IMR-90 (cell line): ENCODE measurements around the gene ACADS. TPM values are rescaled to one million over a fixed set of nuclear protein-coding genes. Genes with fewer than 3 reads are reported as not detected.

Experiments used
- ATAC-seq: fragments of 200-7000 bp; cut with Tn5 transposase; 2 replicates; pipeline ENCODE4 v1.9.1; 2020; ENCODE audit warnings: low read depth, mild to moderate bottlenecking, moderate library complexity
- BruUV-seq: library from RNA; stranded (reverse); fragments of 400-500 nt; replicated peaks from 2 replicates; lab custom pipeline; 2021; lab: Mats Ljungman, UMichigan
- CTCF ChIA-PET: fragments of 300-600 bp; formaldehyde crosslinking; extraction: SDS; loops from one replicate; lab custom pipeline; 2021; ENCODE audit warnings: antibody characterized with exemption; lab: Yijun Ruan, JAX
- POLR2A ChIA-PET: fragments of 300-600 bp; sonication (Branson Sonifier 250); formaldehyde crosslinking; loops from one replicate; lab custom pipeline; 2022; ENCODE audit warnings: antibody characterized with exemption; ENCODE audit not compliant: unreplicated experiment; lab: Charles Lee
- DNase-seq: peaks from one replicate; pipeline ENCODE4 v3.0.0; 2013
- H2AFZ ChIP-seq: replicated peaks from 2 replicates; pipeline ENCODE3; 2013; ENCODE audit warnings: low read length, mild to moderate bottlenecking; ENCODE audit not compliant: poor library complexity
- H2AK5ac ChIP-seq: 2 replicates; pipeline ENCODE4 v1.6.1; 2013; ENCODE audit warnings: low read depth, low read length, inconsistent platforms
- H2AK9ac ChIP-seq: replicated peaks from 2 replicates; pipeline ENCODE3; 2013; ENCODE audit warnings: mild to moderate bottlenecking, low read depth, low read length, moderate library complexity; ENCODE audit not compliant: poor library complexity
- H2BK120ac ChIP-seq: 2 replicates; pipeline ENCODE4 v1.6.1; 2013; ENCODE audit warnings: low read depth, low read length, inconsistent platforms
- H2BK15ac ChIP-seq: 3 replicates; pipeline ENCODE4 v1.6.1; 2013; ENCODE audit warnings: low read depth, low read length, inconsistent platforms
- H2BK20ac ChIP-seq: 2 replicates; pipeline ENCODE4 v1.6.1; 2013; ENCODE audit warnings: low read depth, mild to moderate bottlenecking, inconsistent platforms, low read length, moderate library complexity
- H2BK5ac ChIP-seq: 2 replicates; pipeline ENCODE4 v1.6.1; 2013; ENCODE audit warnings: mild to moderate bottlenecking, low read depth, low read length, inconsistent platforms; ENCODE audit not compliant: poor library complexity, severe bottlenecking
- H3K14ac ChIP-seq: replicated peaks from 2 replicates; pipeline ENCODE4 v1.6.1; 2013; ENCODE audit warnings: low read depth, low read length, inconsistent platforms
- H3K18ac ChIP-seq: 2 replicates; pipeline ENCODE4 v1.6.1; 2013; ENCODE audit warnings: low read depth, low read length, control low read depth
- H3K23ac ChIP-seq: 2 replicates; pipeline ENCODE4 v1.6.1; 2013; ENCODE audit warnings: low read depth, low read length, inconsistent platforms
- H3K27ac ChIP-seq: 2 replicates; pipeline ENCODE4 v1.5.1; 2013; ENCODE audit warnings: mild to moderate bottlenecking, control low read depth, low read length; ENCODE audit not compliant: insufficient read depth
- H3K27me3 ChIP-seq: 2 replicates; pipeline ENCODE4 v1.6.1; 2013; ENCODE audit warnings: low read length; ENCODE audit not compliant: control insufficient read depth, insufficient read depth
- H3K36me3 ChIP-seq: 2 replicates; pipeline ENCODE4 v1.6.1; 2013; ENCODE audit warnings: low read length, mixed read lengths; ENCODE audit not compliant: control insufficient read depth, insufficient read depth
- H3K4ac ChIP-seq: 2 replicates; pipeline ENCODE4 v1.6.1; 2013; ENCODE audit warnings: low read depth, low read length, inconsistent platforms
- H3K4me1 ChIP-seq: 2 replicates; pipeline ENCODE4 v1.6.1; 2013; ENCODE audit warnings: low read length, mixed read lengths; ENCODE audit not compliant: control insufficient read depth, insufficient read depth
- H3K4me2 ChIP-seq: 2 replicates; pipeline ENCODE4 v1.6.1; 2013; ENCODE audit warnings: low read depth, mild to moderate bottlenecking, control low read depth, low read length, moderate library complexity
- H3K4me3 ChIP-seq: 2 replicates; pipeline ENCODE4 v1.5.1; 2013; ENCODE audit warnings: low read depth, mild to moderate bottlenecking, control low read depth, low read length, moderate library complexity; ENCODE audit not compliant: insufficient read depth
- H3K56ac ChIP-seq: 2 replicates; pipeline ENCODE4 v1.6.1; 2013; ENCODE audit warnings: low read length, inconsistent platforms; ENCODE audit not compliant: insufficient read depth; ENCODE audit errors: extremely low read depth
- H3K79me1 ChIP-seq, 2 experiments: 2 replicates each; pipeline ENCODE4 v1.6.1; 2013; ENCODE audit warnings: low read length in 2 of 2, inconsistent platforms in 1 of 2, low read depth in 1 of 2
- H3K9ac ChIP-seq: 2 replicates; pipeline ENCODE4 v1.6.1; 2013; ENCODE audit warnings: low read depth, low read length, control low read depth
- H3K9me1 ChIP-seq: 2 replicates; pipeline ENCODE4 v1.6.1; 2013; ENCODE audit warnings: low read length, inconsistent platforms; ENCODE audit not compliant: insufficient read depth
- H3K9me3 ChIP-seq: 2 replicates; pipeline ENCODE4 v1.6.1; 2013; ENCODE audit warnings: low read length; ENCODE audit not compliant: control insufficient read depth, insufficient read depth
- H4K20me1 ChIP-seq: 2 replicates; pipeline ENCODE4 v1.6.1; 2013; ENCODE audit warnings: low read length, inconsistent platforms; ENCODE audit not compliant: insufficient read depth
- H4K5ac ChIP-seq: 2 replicates; pipeline ENCODE4 v1.6.1; 2013; ENCODE audit warnings: mild to moderate bottlenecking, low read depth, low read length, control low read depth
- H4K8ac ChIP-seq, 2 experiments: 2 replicates each; pipeline ENCODE4 v1.6.1; 2013; ENCODE audit warnings: low read depth in 2 of 2, low read length in 2 of 2, control low read depth in 1 of 2, inconsistent platforms in 1 of 2
- H4K91ac ChIP-seq: 2 replicates; pipeline ENCODE4 v1.6.1; 2013; ENCODE audit warnings: low read depth, low read length, inconsistent platforms; ENCODE audit not compliant: insufficient read depth
- BHLHE40 ChIP-seq: fragments of 150-350 bp; IDR thresholded peaks from 2 replicates; pipeline ENCODE4 v1.6.1; 2016; ENCODE audit warnings: mild to moderate bottlenecking, low read depth, low read length
- CHD1 ChIP-seq: IDR thresholded peaks from 2 replicates; pipeline ENCODE4 v1.6.1; 2012; ENCODE audit warnings: low read depth, low read length, improper control_type of control experiment
- MXI1 ChIP-seq: IDR thresholded peaks from 2 replicates; pipeline ENCODE4 v1.6.1; 2012; ENCODE audit warnings: low read depth, mild to moderate bottlenecking, low read length, moderate library complexity, borderline replicate concordance
- USF2 ChIP-seq: fragments of 150-350 bp; IDR thresholded peaks from 2 replicates; pipeline ENCODE4 v1.6.1; 2017; ENCODE audit warnings: mild to moderate bottlenecking, antibody characterized with exemption, low read length, low read depth
- WGBS, 2 experiments: methylation state at CpG; one replicate each; pipeline versions ENCODE4 v1.1.5 to v1.1.7; 2013; ENCODE audit warnings: missing lambda C conversion rate in 2 of 2; ENCODE audit not compliant: insufficient read length in 1 of 2; ENCODE audit errors: extremely low coverage in 2 of 2; 5-methylcytosine and 5-hydroxymethylcytosine counted together
- dilution Hi-C: fragments of 300-500 bp; cut with HindIII; formaldehyde crosslinking; loops from one replicate; pipeline ENCODE4 v1.14.3; 2018; ENCODE audit warnings: low sequenced_read_pairs; ENCODE audit not compliant: unreplicated experiment
- in situ Hi-C: fragments of 300-500 bp; cut with MboI; formaldehyde crosslinking; loops from 3 replicates; pipeline ENCODE4 v1.14.3; 2019; ENCODE audit warnings: low sequenced_read_pairs, inconsistent platforms, mixed read lengths
- intact Hi-C: fragments of 100-400 bp; cut with micrococcal nuclease; formaldehyde crosslinking; loops from 2 replicates; pipeline ENCODE4 v1.10.0; 2022
- polyA plus RNA-seq, 3 experiments: library from polyadenylated mRNA; depleted of rRNA; stranded (reverse); fragments of >200 nt; gene quantifications; 2 replicates each; pipeline ENCODE4 v1.2.3, GENCODE V29; 2012; ENCODE audit warnings: low replicate concordance in 1 of 3
- total RNA-seq: library from RNA; depleted of rRNA; stranded (reverse); fragments of >200 nt; gene quantifications from 2 replicates; pipeline ENCODE4 v1.2.3, GENCODE V29; 2012

The ACADS gene
- total and polyA plus RNA-seq, 2 of the 4 experiments (the other 2 are of a cell fraction), result 2.9 to 5.5 TPM

GRCh38 chr12:120687578-120688289 is 37.9 kb upstream of the ACADS start:
- ATAC-seq, result no peak
- peak overlapping the region in 1 of 2 experiments; percentile 44; a peak in 2 of 4 replicates for H4K8ac ChIP-seq
- H3K4me2 ChIP-seq, result peak overlapping the region; percentile 99
- no peaks in the 10 kb centered on the region for H3K36me3 ChIP-seq
- H2BK20ac ChIP-seq, result no peak overlapping the region
- H3K56ac ChIP-seq, result peak overlapping the region; percentile 17; the same call in 1 of the 2 replicates
- ChIA-PET POLR2A (no interaction called here), CTCF (interaction anchor here (1.9 kb wide), 1 partner anchor 38 kb away, joined by 6 read pairs; no protein-coding TSS in a partner anchor)
- H4K91ac ChIP-seq, result no peak overlapping the region
- H2AK5ac ChIP-seq, result no peak overlapping the region; the same call in 1 of the 2 replicates
- peaks cover 18% of the 10 kb centered on the region for H3K9me1 ChIP-seq
- peak overlapping the region; percentile 38; the same call in 1 of the 2 replicates for H3K4ac ChIP-seq
- peak overlapping the region; percentile 92 for H2AFZ ChIP-seq
- peak overlapping the region; percentile 84 for H3K9ac ChIP-seq
- DNase-seq, result no peak
- H4K5ac ChIP-seq, result peak overlapping the region; percentile 39
- peak overlapping the region; percentile 86 for H3K4me3 ChIP-seq
- peaks cover 10% of the 10 kb centered on the region for H3K4me1 ChIP-seq
- no peak overlapping the region for H3K18ac ChIP-seq
- 4% methylated on average over 13 of the region's 31 CpGs; no CpG with 5 or more reads in 1 of the 2 experiments for WGBS, 2 experiments
- peak overlapping the region; percentile 70 for H3K23ac ChIP-seq
- H2AK9ac ChIP-seq, result peak overlapping the region; percentile 92
- dilution Hi-C loops (no loop called here), in situ Hi-C loops (no loop called here), intact Hi-C loops (loop anchor here (2.0 kb wide), 1 partner anchor 23 kb away; the partner anchor contains the start of gene UNC119B)
- peaks cover 26 to 54% of the 10 kb centered on the region in 2 experiments for H3K79me1 ChIP-seq
- TF ChIP-seq USF2 (peak; percentile 37; the same call in 1 of the 2 replicates), MXI1 (0 out of 2 replicates have a peak, but pooled peaks have one; percentile 11), BHLHE40 (peak; percentile 92), CHD1 (no peak)
- H3K14ac ChIP-seq, result peak overlapping the region; percentile 30; the same call in 1 of the 2 replicates
- peak overlapping the region; percentile 55 for H2BK5ac ChIP-seq
- H2BK120ac ChIP-seq, result no peak overlapping the region
- peaks cover 53% of the 10 kb centered on the region for H4K20me1 ChIP-seq
- H2BK15ac ChIP-seq, result no peak overlapping the region
- no peaks in the 10 kb centered on the region for H3K9me3 ChIP-seq
- peak overlapping the region; percentile 76 for H3K27ac ChIP-seq
- BruUV-seq, result no TSS peak
- H3K27me3 ChIP-seq, result no peaks in the 10 kb centered on the region
